G401 (cell line): ENCODE data around the gene ADGRD2. TPM values are rescaled to one million over a fixed set of nuclear protein-coding genes. Genes with fewer than 3 reads are reported as not detected.
A peak's percentile ranks its signal among the peaks of the same experiment; 100 is the strongest.

Experiments used
- DNase-seq: peaks from one replicate; pipeline ENCODE4 v3.0.0-alpha.2; 2015; ENCODE audit warnings: low spot score
- in situ Hi-C: cut with HindIII; loops from 2 replicates; pipeline ENCODE4 v1.10.0; 2016; ENCODE audit warnings: low sequenced_read_pairs, mixed read lengths
- total RNA-seq: library from RNA; depleted of rRNA; stranded (reverse); fragments of >200 nt; shearing (Covaris generic); gene quantifications from 2 replicates; pipeline ENCODE4 v1.2.3, GENCODE V29; 2014

The ADGRD2 gene
- total RNA-seq, 1 experiment from 2014 or later, result not detected

- in situ Hi-C loops, result no loop called here
- no peak for DNase-seq
These were observed 39.0 kb downstream of the ADGRD2 start for GRCh38 chr9:124489222-124489621.

- in situ Hi-C loops, result no loop called here
- DNase-seq, result no peak
These were observed 39.8 kb downstream of the ADGRD2 start for GRCh38 chr9:124490004-124490403.

- no peak for DNase-seq
- in situ Hi-C loops, result no loop called here
These were observed 41.1 kb downstream of the ADGRD2 start for GRCh38 chr9:124491049-124491975.

- DNase-seq, result no peak
- in situ Hi-C loops, result no loop called here
These were observed 42.6 kb downstream of the ADGRD2 start for GRCh38 chr9:124492818-124493217.

GRCh38 chr9:124493218-124493617 lies 43.0 kb downstream of the ADGRD2 start:
- no peak for DNase-seq
- in situ Hi-C loops, result no loop called here

GRCh38 chr9:124493794-124494479 lies 43.7 kb downstream of the ADGRD2 start:
- in situ Hi-C loops, result no loop called here
- peak; percentile 7 for DNase-seq

GRCh38 chr9:124495126-124496074 lies 45.1 kb downstream of the ADGRD2 start:
- DNase-seq, result no peak
- in situ Hi-C loops, result no loop called here

- DNase-seq, result no peak
- in situ Hi-C loops, result no loop called here
These were observed 45.8 kb downstream of the ADGRD2 start for GRCh38 chr9:124496075-124496449.

- DNase-seq, result no peak
- in situ Hi-C loops, result no loop called here
These were observed 46.2 kb downstream of the ADGRD2 start for GRCh38 chr9:124496463-124496862.

- in situ Hi-C loops, result no loop called here
- DNase-seq, result no peak
These were observed 47.2 kb downstream of the ADGRD2 start for GRCh38 chr9:124497441-124497840.

- DNase-seq, result no peak
- in situ Hi-C loops, result no loop called here
These were observed 47.8 kb downstream of the ADGRD2 start for GRCh38 chr9:124498040-124498439.

- DNase-seq, result no peak
- in situ Hi-C loops, result no loop called here
These were observed 48.4 kb downstream of the ADGRD2 start for GRCh38 chr9:124498499-124499146.

GRCh38 chr9:124499216-124499615 lies 49.0 kb downstream of the ADGRD2 start:
- no peak for DNase-seq
- in situ Hi-C loops, result no loop called here

GRCh38 chr9:124500028-124500795 lies 50.0 kb downstream of the ADGRD2 start:
- DNase-seq, result no peak
- in situ Hi-C loops, result no loop called here

- in situ Hi-C loops, result no loop called here
- no peak for DNase-seq
These were observed 50.8 kb downstream of the ADGRD2 start for GRCh38 chr9:124500796-124501611.

- no peak for DNase-seq
- in situ Hi-C loops, result no loop called here
These were observed 51.6 kb downstream of the ADGRD2 start for GRCh38 chr9:124501771-124502320.
